ENCODE measurements around the gene ACADSB. TPM values are rescaled to one million over a fixed set of nuclear protein-coding genes. Genes with fewer than 3 reads are reported as not detected.

Gene ACADSB
- 6.0 to 8.4 TPM (median 6.8 TPM) in 5 replicates for total RNA-seq (2022; extraction: Qiagen RNA extraction; ENCODE audit: low read depth)

DNA sequence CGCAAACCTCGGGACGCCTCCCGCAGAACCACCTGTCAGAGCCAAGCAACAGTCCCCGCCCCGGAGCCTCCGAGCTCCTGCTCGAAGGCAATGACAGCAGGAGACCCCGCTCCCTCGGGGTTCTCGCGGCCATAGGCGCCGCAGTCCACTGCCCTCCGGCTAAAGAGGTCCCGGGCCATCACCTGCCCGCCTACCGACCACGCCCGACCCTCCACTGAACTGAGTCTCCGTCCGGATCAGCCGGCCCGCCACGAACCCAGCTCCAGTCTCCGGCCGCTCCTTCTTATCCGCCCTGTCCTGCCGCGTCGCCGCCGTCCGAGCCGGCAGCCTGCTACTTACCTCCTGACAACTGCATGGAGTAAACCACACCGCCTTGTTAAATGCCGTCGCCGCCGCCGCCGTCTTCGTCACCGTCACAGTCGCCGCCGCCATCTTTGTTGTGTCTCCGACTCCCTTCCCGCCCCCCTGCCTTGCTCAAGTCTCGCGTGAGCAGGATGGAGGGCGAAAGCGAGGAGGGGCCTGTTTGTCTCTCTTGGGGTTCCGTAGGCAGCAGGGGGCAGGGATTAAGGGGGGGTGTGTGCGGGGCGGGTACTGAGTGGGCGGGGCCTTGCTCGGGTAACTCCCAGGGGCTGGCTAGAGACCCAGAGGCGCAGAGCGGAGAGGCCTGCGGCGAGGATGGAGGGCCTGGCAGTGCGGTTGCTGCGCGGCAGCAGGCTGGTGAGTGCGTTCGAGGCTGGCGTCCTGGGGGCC lies at the start of gene ACADSB, which contains the start of gene IKZF5:
ACADSB (plus strand) TSS at position 652 of the 750 bp plus-strand sequence; CDS start at position 676, 24 bp downstream.
IKZF5 (minus strand) TSS at position 441 of the 750 bp plus-strand sequence. CDS start 10,170 bp downstream, outside the sequence.

DNA sequence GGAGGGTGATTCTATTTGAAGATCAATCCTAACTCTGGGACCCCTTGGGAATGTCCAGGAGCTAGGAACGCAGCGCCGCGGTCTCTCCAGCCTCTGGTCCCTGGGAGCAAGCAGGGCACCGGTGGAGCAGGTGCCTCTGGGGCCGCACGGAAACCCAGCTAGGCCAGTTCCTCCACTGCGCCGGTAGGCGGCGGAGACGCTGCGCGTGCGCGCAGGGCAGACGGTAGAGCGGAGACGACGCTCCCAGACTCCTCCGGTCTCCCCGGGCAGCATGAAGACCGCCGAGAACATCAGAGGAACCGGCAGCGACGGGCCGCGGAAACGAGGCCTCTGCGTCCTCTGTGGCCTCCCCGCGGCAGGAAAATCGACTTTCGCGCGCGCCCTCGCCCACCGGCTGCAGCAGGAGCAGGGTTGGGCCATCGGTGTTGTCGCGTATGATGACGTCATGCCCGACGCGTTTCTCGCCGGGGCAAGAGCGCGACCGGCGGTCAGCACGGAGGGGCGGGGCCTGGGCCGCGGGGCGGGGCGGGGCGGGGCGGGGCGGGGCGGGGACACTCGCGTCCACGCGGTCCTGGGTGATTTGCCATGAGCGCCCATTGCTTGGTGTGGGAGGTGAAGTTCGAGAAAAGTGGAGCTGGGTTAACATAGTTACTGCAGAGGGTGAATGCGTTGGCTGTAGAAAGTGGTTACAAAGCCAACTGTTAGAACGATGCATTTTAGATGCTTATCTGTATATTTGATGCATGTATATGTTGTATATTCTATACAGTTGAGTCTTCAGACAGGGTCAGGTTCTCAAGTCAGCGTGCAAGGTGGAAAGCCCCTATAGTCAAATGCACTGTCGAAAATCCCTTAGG lies 28.4 kb upstream of the ACADSB start, which contains the start of gene PSTK:
PSTK (plus strand) TSS at position 193 of the 857 bp plus-strand sequence; CDS start at position 272, 79 bp downstream.

Other genes starting within 250 kb of the ACADSB start
- gene CUZD1, start 163.1 kb upstream of the ACADSB start, total RNA-seq (2022; extraction: Qiagen RNA extraction; ENCODE audit: low read depth), result 1.3 to 1.8 TPM (median 1.6 TPM) in 5 replicates
- 12.9 to 17.7 TPM (median 14.5 TPM) in 5 replicates for gene FAM24B, start 129.4 kb upstream of the ACADSB start, total RNA-seq (2022; extraction: Qiagen RNA extraction; ENCODE audit: low read depth)
- gene FAM24A, start 98.4 kb upstream of the ACADSB start, total RNA-seq (2022; extraction: Qiagen RNA extraction; ENCODE audit: low read depth), result not detected in 5 replicates
- 5.0 to 11.0 TPM (median 8.9 TPM) in 5 replicates for gene C10orf88, start 54.8 kb upstream of the ACADSB start, total RNA-seq (2022; extraction: Qiagen RNA extraction; ENCODE audit: low read depth)
- 4.5 to 7.0 TPM (median 4.6 TPM) in 5 replicates for gene PSTK, start 28.6 kb upstream of the ACADSB start, total RNA-seq (2022; extraction: Qiagen RNA extraction; ENCODE audit: low read depth)
- gene IKZF5, start 211 bp upstream of the ACADSB start, total RNA-seq (2022; extraction: Qiagen RNA extraction; ENCODE audit: low read depth), result 4.5 to 7.8 TPM (median 7.0 TPM) in 5 replicates
- gene HMX3, start 127.0 kb downstream of the ACADSB start, total RNA-seq (2022; extraction: Qiagen RNA extraction; ENCODE audit: low read depth), result 0.12 TPM in 1 of 5 replicates, not detected in the others
- gene HMX2, start 139.1 kb downstream of the ACADSB start, total RNA-seq (2022; extraction: Qiagen RNA extraction; ENCODE audit: low read depth), result 0.10 to 0.22 TPM (median 0.15 TPM) in 3 of 5 replicates, not detected in the others
- gene BUB3, start 145.4 kb downstream of the ACADSB start, total RNA-seq (2022; extraction: Qiagen RNA extraction; ENCODE audit: low read depth), result 167 to 192 TPM (median 176 TPM) in 5 replicates